Pancreas (tissue), 10 donors: Measurements from ENCODE around the gene KLK4. TPM values are rescaled to one million over a fixed set of nuclear protein-coding genes. Genes with fewer than 3 reads are reported as not detected.

Source experiments
- ATAC-seq, 4 donors: fragments of 200-7000 bp; cut with Tn5 transposase; one replicate each; pipeline versions ENCODE4 v1.8.0 to v1.9.1; 2020; ENCODE audit warnings: mild to moderate bottlenecking in 4 of 4, moderate library complexity in 4 of 4
- DNase-seq, 6 donors: peaks; one replicate each; pipeline ENCODE4 v3.0.0-alpha.2; 2020
- FAIRE-seq: peaks from 2 replicates; lab custom pipeline; 2012; peaks lifted over from hg19 to GRCh38; lab: Jason Lieb, UNC
- H3K27ac ChIP-seq, 4 donors: fragments of 200-600 bp; sonication (generic); 1 replicate in 3 of 4; 2 replicates in 1 of 4; pipeline versions ENCODE4 v1.5.0 to v1.8.0; 2020
- H3K27me3 ChIP-seq, 4 donors: fragments of 200-600 bp; one replicate each; pipeline ENCODE4 v1.8.0; 2021
- H3K36me3 ChIP-seq, 3 donors: fragments of 200-600 bp; sonication (generic) in 1 of 3; one replicate each; pipeline versions ENCODE4 v1.5.0 to v1.8.0; 2020 to 2021
- H3K4me1 ChIP-seq, 3 donors: fragments of 200-600 bp; one replicate each; pipeline ENCODE4 v1.8.0; 2021
- H3K4me3 ChIP-seq, 4 donors: fragments of 200-600 bp; sonication (generic) in 2 of 4; one replicate each; pipeline versions ENCODE4 v1.5.0 to v1.8.0; 2020 to 2021
- H3K9me3 ChIP-seq, 4 donors: fragments of 200-600 bp; one replicate each; pipeline ENCODE4 v1.8.0; 2021
- WGBS, 2 donors: extraction: QIAGEN DNeasy Blood & Tissue Kit; methylation state at CpG; one replicate each; pipeline ENCODE4 v1.1.7; 2013; 5-methylcytosine and 5-hydroxymethylcytosine counted together
- intact Hi-C, 3 donors: fragments of 100-400 bp; cut with DNase I; formaldehyde crosslinking; loops; one replicate each; pipeline versions ENCODE4 v1.11.1 to v1.14.2; 2022
- polyA plus RNA-seq, 2 donors: library from polyadenylated mRNA; stranded (reverse); fragments of 200-250 nt; gene quantifications; one replicate each; pipeline ENCODE4 v1.2.3, GENCODE V29; 2013
- total RNA-seq, 6 donors: library from RNA; stranded (reverse); fragmentation: NEBNext Ultra II Directional in 4 of 6; extraction: Animal tissue kit (Norgen Biotek cat#: 25700) in 4 of 6; gene quantifications; one replicate each; pipeline versions ENCODE4 v1.2.1 to v1.2.4, GENCODE V29; 2021 to 2023
- TF ChIP-seq, protein P1 (sequence below), 4 donors: fragments of 200-600 bp; sonication (generic) in 3 of 4; IDR thresholded peaks; one replicate each; pipeline versions ENCODE4 v1.5.0 to v1.8.0; 2021; ENCODE audit warnings: antibody characterized with exemption in 4 of 4
- donor health status: healthy with polysubstance abuse.
- donor health status: DM: no; HTN: no; CAD: no; lungs with moderate emphysema.
- donor health status: DM: no; HTN: no; CAD: no.
- donor health status: control.
- donor health status: control.
- donor health status: Bipolar disorder and iron deficiency.
- donor health status: DM: yes; HTN: yes; CAD: no.
- donor health status: DM: no; HTN: no; CAD: no.
- donor health status: DM: no; HTN: no; CAD: no.
- donor health status: DM: yes; HTN: yes; CAD: no.

The KLK4 gene
- total and polyA plus RNA-seq, 8 donors: 0.41 TPM; not detected in 7

DNA sequence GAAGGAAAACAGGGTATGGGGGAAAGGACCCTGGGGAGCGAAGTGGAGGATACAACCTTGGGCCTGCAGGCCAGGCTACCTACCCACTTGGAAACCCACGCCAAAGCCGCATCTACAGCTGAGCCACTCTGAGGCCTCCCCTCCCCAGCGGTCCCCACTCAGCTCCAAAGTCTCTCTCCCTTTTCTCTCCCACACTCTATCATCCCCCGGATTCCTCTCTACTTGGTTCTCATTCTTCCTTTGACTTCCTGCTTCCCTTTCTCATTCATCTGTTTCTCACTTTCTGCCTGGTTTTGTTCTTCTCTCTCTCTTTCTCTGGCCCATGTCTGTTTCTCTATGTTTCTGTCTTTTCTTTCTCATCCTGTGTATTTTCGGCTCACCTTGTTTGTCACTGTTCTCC, 53.8 kb downstream of the KLK4 start:
- Histone ChIP-seq H3K27ac (no peak overlapping the region), H3K4me1 (no peaks in the 10 kb centered on the region), H3K27me3 (no peaks in the 10 kb centered on the region), H3K4me3 (no peak overlapping the region), H3K9me3 (no peaks in the 10 kb centered on the region), H3K36me3 (no peaks in the 10 kb centered on the region)
- FAIRE-seq: no peak
- WGBS, 2 donors: 81 to 85% methylated on average over 3 to 6 of the region's 6 CpGs
- TF ChIP-seq, protein P1, sequence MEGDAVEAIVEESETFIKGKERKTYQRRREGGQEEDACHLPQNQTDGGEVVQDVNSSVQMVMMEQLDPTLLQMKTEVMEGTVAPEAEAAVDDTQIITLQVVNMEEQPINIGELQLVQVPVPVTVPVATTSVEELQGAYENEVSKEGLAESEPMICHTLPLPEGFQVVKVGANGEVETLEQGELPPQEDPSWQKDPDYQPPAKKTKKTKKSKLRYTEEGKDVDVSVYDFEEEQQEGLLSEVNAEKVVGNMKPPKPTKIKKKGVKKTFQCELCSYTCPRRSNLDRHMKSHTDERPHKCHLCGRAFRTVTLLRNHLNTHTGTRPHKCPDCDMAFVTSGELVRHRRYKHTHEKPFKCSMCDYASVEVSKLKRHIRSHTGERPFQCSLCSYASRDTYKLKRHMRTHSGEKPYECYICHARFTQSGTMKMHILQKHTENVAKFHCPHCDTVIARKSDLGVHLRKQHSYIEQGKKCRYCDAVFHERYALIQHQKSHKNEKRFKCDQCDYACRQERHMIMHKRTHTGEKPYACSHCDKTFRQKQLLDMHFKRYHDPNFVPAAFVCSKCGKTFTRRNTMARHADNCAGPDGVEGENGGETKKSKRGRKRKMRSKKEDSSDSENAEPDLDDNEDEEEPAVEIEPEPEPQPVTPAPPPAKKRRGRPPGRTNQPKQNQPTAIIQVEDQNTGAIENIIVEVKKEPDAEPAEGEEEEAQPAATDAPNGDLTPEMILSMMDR (IDR thresholded peaks at IDR 0.05): no peak
- intact Hi-C loops: no loop called here
- DNase-seq: no peak
- ATAC-seq: no peak

Other genes with a start within 250 kb of the KLK4 start
- under 1 TPM in 5 of 6 donors, not detected in 1; 0.06 to 0.69 (median 0.19) TPM for gene SHANK1, start 191.6 kb downstream of the KLK4 start, total RNA-seq
- under 1 TPM; 0.12 to 0.19 TPM for gene SHANK1, start 191.6 kb downstream of the KLK4 start, polyA plus RNA-seq
- gene CLEC11A, start 188.0 kb downstream of the KLK4 start, total RNA-seq: 10 to 100 TPM in 1 of 6 donors, 1 to 10 TPM in 5; 1.3 to 14.6 (median 2.5) TPM
- gene CLEC11A, start 188.0 kb downstream of the KLK4 start, polyA plus RNA-seq: 1 to 10 TPM; 4.7 to 7.4 TPM
- not detected for gene GPR32, start 140.9 kb downstream of the KLK4 start, total RNA-seq
- gene GPR32, start 140.9 kb downstream of the KLK4 start, polyA plus RNA-seq: not detected
- gene ACP4, start 121.0 kb downstream of the KLK4 start, total RNA-seq: not detected
- gene ACP4, start 121.0 kb downstream of the KLK4 start, polyA plus RNA-seq: not detected
- 1,000 to 10,000 TPM in 3 of 6 donors, 100 to 1,000 TPM in 3; 607 to 1,981 (median 1,041) TPM for gene KLK1, start 87.6 kb downstream of the KLK4 start, total RNA-seq
- gene KLK1, start 87.6 kb downstream of the KLK4 start, polyA plus RNA-seq: 100 to 1,000 TPM; 683 to 756 TPM
- gene KLK15, start 77.8 kb downstream of the KLK4 start, total RNA-seq: not detected
- gene KLK15, start 77.8 kb downstream of the KLK4 start, polyA plus RNA-seq: under 1 TPM; 0.07 to 0.27 TPM
- gene KLK3, start 56.5 kb downstream of the KLK4 start, total RNA-seq: not detected
- under 1 TPM; 0.05 to 0.27 TPM for gene KLK3, start 56.5 kb downstream of the KLK4 start, polyA plus RNA-seq
- gene KLK2, start 38.0 kb downstream of the KLK4 start, total RNA-seq: not detected
- gene KLK2, start 38.0 kb downstream of the KLK4 start, polyA plus RNA-seq: under 1 TPM; 0.09 to 0.27 TPM
- not detected for gene KLK5, start 41.6 kb upstream of the KLK4 start, total RNA-seq
- under 1 TPM in 1 of 2 donors, not detected in 1; 0.11 TPM for gene KLK5, start 41.6 kb upstream of the KLK4 start, polyA plus RNA-seq
- not detected for gene KLK6, start 58.2 kb upstream of the KLK4 start, total RNA-seq
- gene KLK6, start 58.2 kb upstream of the KLK4 start, polyA plus RNA-seq: not detected
- gene KLK7, start 72.5 kb upstream of the KLK4 start, total RNA-seq: not detected
- under 1 TPM in 1 of 2 donors, not detected in 1; 0.46 TPM for gene KLK7, start 72.5 kb upstream of the KLK4 start, polyA plus RNA-seq
- gene KLK8, start 90.2 kb upstream of the KLK4 start, total RNA-seq: not detected
- gene KLK8, start 90.2 kb upstream of the KLK4 start, polyA plus RNA-seq: not detected
- gene KLK10, start 108.3 kb upstream of the KLK4 start, total RNA-seq: 1 to 10 TPM in 1 of 6 donors, under 1 TPM in 5; 0.15 to 1.7 (median 0.44) TPM
- gene KLK10, start 108.3 kb upstream of the KLK4 start, polyA plus RNA-seq: under 1 TPM; 0.53 to 0.63 TPM
- 10 to 100 TPM in 4 of 6 donors, 1 to 10 TPM in 2; 6.7 to 24.2 (median 11.4) TPM for gene KLK11, start 115.2 kb upstream of the KLK4 start, total RNA-seq
- gene KLK11, start 115.2 kb upstream of the KLK4 start, polyA plus RNA-seq: 10 to 100 TPM; 15.5 to 28.9 TPM
- not detected for gene KLK12, start 123.6 kb upstream of the KLK4 start, total RNA-seq
- not detected for gene KLK12, start 123.6 kb upstream of the KLK4 start, polyA plus RNA-seq
- 1 to 10 TPM in 4 of 6 donors, under 1 TPM in 1, not detected in 1; 0.59 to 5.3 (median 1.3) TPM for gene KLK13, start 153.7 kb upstream of the KLK4 start, total RNA-seq
- gene KLK13, start 153.7 kb upstream of the KLK4 start, polyA plus RNA-seq: 1 to 10 TPM; 2.8 to 6.4 TPM
- gene KLK14, start 171.5 kb upstream of the KLK4 start, total RNA-seq: under 1 TPM in 3 of 6 donors, not detected in 3; 0.20 to 0.32 (median 0.31) TPM
- gene KLK14, start 171.5 kb upstream of the KLK4 start, polyA plus RNA-seq: under 1 TPM; 0.61 to 0.77 TPM
- gene CTU1, start 197.0 kb upstream of the KLK4 start, total RNA-seq: 1 to 10 TPM; 2.9 to 8.2 (median 4.0) TPM
- 1 to 10 TPM; 1.4 to 3.2 TPM for gene CTU1, start 197.0 kb upstream of the KLK4 start, polyA plus RNA-seq
- gene SIGLEC9, start 213.5 kb upstream of the KLK4 start, total RNA-seq: 1 to 10 TPM in 3 of 6 donors, under 1 TPM in 3; 0.19 to 4.1 (median 1.2) TPM
- 1 to 10 TPM in 1 of 2 donors, under 1 TPM in 1; 0.80 to 1.0 TPM for gene SIGLEC9, start 213.5 kb upstream of the KLK4 start, polyA plus RNA-seq
- 1 to 10 TPM in 2 of 6 donors, under 1 TPM in 4; 0.12 to 3.0 (median 0.45) TPM for gene SIGLEC7, start 230.9 kb upstream of the KLK4 start, total RNA-seq
- under 1 TPM; 0.12 to 0.23 TPM for gene SIGLEC7, start 230.9 kb upstream of the KLK4 start, polyA plus RNA-seq